IPS-11a (cell line): Measurements from ENCODE around the gene TBC1D10A.

Experiments used
- H3K4me3 ChIP-seq: one replicate; pipeline ENCODE4 v1.5.1; 2013; ENCODE audit warnings: low read depth, low read length, control low read depth

Gene TBC1D10A

GRCh38 chr22:30267382-30268302 is 59.1 kb downstream of the TBC1D10A start:
- no peak overlapping the region for H3K4me3 ChIP-seq

GRCh38 chr22:30266445-30267381 is 60.0 kb downstream of the TBC1D10A start, which contains the start of gene OSM:
Gene OSM, minus strand, starts transcription at chr22:30266851. Its CDS starts 52 bp downstream, at chr22:30266799.
- H3K4me3 ChIP-seq: no peak within 1 kb of the TSS

- no peak overlapping the region for H3K4me3 ChIP-seq
These were observed 60.8 kb downstream of the TBC1D10A start for GRCh38 chr22:30265823-30266444.

- H3K4me3 ChIP-seq: no peak overlapping the region
These were observed 61.5 kb downstream of the TBC1D10A start for GRCh38 chr22:30265131-30265720.

- no peak overlapping the region for H3K4me3 ChIP-seq
These were observed 62.9 kb downstream of the TBC1D10A start for GRCh38 chr22:30263883-30264282.

GRCh38 chr22:30262917-30263741 is 63.6 kb downstream of the TBC1D10A start:
- H3K4me3 ChIP-seq: no peak overlapping the region

GRCh38 chr22:30262112-30262511 is 64.6 kb downstream of the TBC1D10A start:
- H3K4me3 ChIP-seq: no peak overlapping the region

GRCh38 chr22:30261134-30261533 is 65.6 kb downstream of the TBC1D10A start:
- no peak overlapping the region for H3K4me3 ChIP-seq

GRCh38 chr22:30260682-30261081 is 66.1 kb downstream of the TBC1D10A start:
- H3K4me3 ChIP-seq: no peak overlapping the region

GRCh38 chr22:30260276-30260675 is 66.5 kb downstream of the TBC1D10A start:
- no peak overlapping the region for H3K4me3 ChIP-seq

- H3K4me3 ChIP-seq: no peak overlapping the region
These were observed 72.4 kb downstream of the TBC1D10A start for GRCh38 chr22:30254314-30254713.

GRCh38 chr22:30253205-30253852 is 73.4 kb downstream of the TBC1D10A start:
- no peak overlapping the region for H3K4me3 ChIP-seq

GRCh38 chr22:30252411-30253204 is 74.1 kb downstream of the TBC1D10A start:
- H3K4me3 ChIP-seq: no peak overlapping the region

- no peak overlapping the region for H3K4me3 ChIP-seq
These were observed 75.0 kb downstream of the TBC1D10A start for GRCh38 chr22:30251711-30252110.

- H3K4me3 ChIP-seq: no peak overlapping the region
These were observed 76.0 kb downstream of the TBC1D10A start for GRCh38 chr22:30250661-30251267.

GRCh38 chr22:30250039-30250565 is 76.6 kb downstream of the TBC1D10A start:
- no peak overlapping the region for H3K4me3 ChIP-seq
